Inflammatory macrophage treated with lipopolysaccharide for 4 hours (primary cell): Measurements from ENCODE around the gene FGD5.
"Not testable (repeated sequence)": the region's sequence is repeated elsewhere in the genome, so short reads cannot be mapped to it uniquely, and the experiment has no call there.

Source experiments
- DNase-seq: peaks from one replicate; pipeline ENCODE4 v3.0.0-alpha.2; 2020

Gene FGD5

GRCh38 chr3:14879211-14879874 is 60.6 kb downstream of the FGD5 start:
- no peak for DNase-seq

- DNase-seq = no peak
These were observed 61.8 kb downstream of the FGD5 start for GRCh38 chr3:14880447-14881106.

- DNase-seq = no peak
These were observed 64.5 kb downstream of the FGD5 start for GRCh38 chr3:14883226-14883625.

GRCh38 chr3:14884665-14885064 is 65.9 kb downstream of the FGD5 start:
- no peak for DNase-seq

GRCh38 chr3:14885307-14885706 is 66.5 kb downstream of the FGD5 start:
- DNase-seq = no peak

- DNase-seq = no peak
These were observed 67.3 kb downstream of the FGD5 start for GRCh38 chr3:14886101-14886500.

GRCh38 chr3:14889205-14889604 is 70.4 kb downstream of the FGD5 start:
- no peak for DNase-seq

GRCh38 chr3:14889943-14890342 is 71.2 kb downstream of the FGD5 start:
- no peak for DNase-seq

GRCh38 chr3:14890476-14890875 is 71.7 kb downstream of the FGD5 start:
- DNase-seq = no peak

GRCh38 chr3:14891135-14892132 is 72.7 kb downstream of the FGD5 start:
- no peak for DNase-seq

GRCh38 chr3:14892226-14892625 is 73.5 kb downstream of the FGD5 start:
- DNase-seq = no peak

- no peak for DNase-seq
These were observed 75.3 kb downstream of the FGD5 start for GRCh38 chr3:14894085-14894484.

GRCh38 chr3:14897266-14897665 is 78.5 kb downstream of the FGD5 start:
- DNase-seq = no peak

GRCh38 chr3:14898929-14899328 is 80.2 kb downstream of the FGD5 start:
- DNase-seq = no peak

GRCh38 chr3:14899993-14900618 is 81.3 kb downstream of the FGD5 start:
- DNase-seq = no peak

GRCh38 chr3:14900881-14901873 is 82.4 kb downstream of the FGD5 start:
- DNase-seq = no peak

GRCh38 chr3:14902719-14903118 is 84.0 kb downstream of the FGD5 start:
- DNase-seq = no peak

- not testable (repeated sequence) for DNase-seq
These were observed 84.7 kb downstream of the FGD5 start for GRCh38 chr3:14903501-14903900.

GRCh38 chr3:14905055-14905657 is 86.4 kb downstream of the FGD5 start:
- DNase-seq = no peak

- DNase-seq = no peak
These were observed 87.7 kb downstream of the FGD5 start for GRCh38 chr3:14906355-14906971.
